HFF-Myc (cell line): ENCODE data around the gene LRRC38.

Source experiments
- DNase-seq: peaks from one replicate; pipeline ENCODE4 v3.0.0-alpha.2; 2011; ENCODE audit warnings: low read depth; ENCODE audit errors: extremely low read depth
- H3K4me3 ChIP-seq: replicated peaks from 2 replicates; pipeline ENCODE4 v1.5.1; 2011; ENCODE audit warnings: low read depth, mild to moderate bottlenecking, control low read depth, low read length
- CTCF ChIP-seq: IDR thresholded peaks from 2 replicates; pipeline ENCODE4 v1.5.1; 2012; ENCODE audit warnings: mild to moderate bottlenecking, low read depth, low read length, control low read depth; ENCODE audit errors: missing control alignments

Gene LRRC38

GRCh38 chr1:13540866-13541265, 27.1 kb upstream of the LRRC38 start:
- TF ChIP-seq CTCF: no peak
- DNase-seq: no peak
- no peak overlapping the region for H3K4me3 ChIP-seq

- no peak for TF ChIP-seq CTCF
- no peak overlapping the region for H3K4me3 ChIP-seq
- no peak for DNase-seq
These were observed 25.9 kb upstream of the LRRC38 start for GRCh38 chr1:13539683-13540082.

GRCh38 chr1:13538832-13539231, 25.0 kb upstream of the LRRC38 start:
- no peak for TF ChIP-seq CTCF
- DNase-seq: no peak
- no peak overlapping the region for H3K4me3 ChIP-seq

- no peak overlapping the region for H3K4me3 ChIP-seq
- no peak for TF ChIP-seq CTCF
- DNase-seq: no peak
These were observed 22.8 kb upstream of the LRRC38 start for GRCh38 chr1:13536571-13536970.

GRCh38 chr1:13535227-13535626, 21.4 kb upstream of the LRRC38 start:
- DNase-seq: no peak
- H3K4me3 ChIP-seq: no peak overlapping the region
- no peak for TF ChIP-seq CTCF

GRCh38 chr1:13528320-13528719, 14.5 kb upstream of the LRRC38 start:
- TF ChIP-seq CTCF: no peak

GRCh38 chr1:13523780-13524477, 10.1 kb upstream of the LRRC38 start:
- TF ChIP-seq CTCF: no peak
- no peak for DNase-seq
- H3K4me3 ChIP-seq: no peak overlapping the region

More at GRCh38 chr1:13528320-13528719, 14.5 kb upstream of the LRRC38 start:
- H3K4me3 ChIP-seq: no peak overlapping the region
- DNase-seq: no peak
